IPS-18a (cell line): ENCODE results near the gene AUTS2.

Source experiments
- H3K27ac ChIP-seq: one replicate; pipeline ENCODE4 v1.5.1; 2013; ENCODE audit warnings: low read length
- H3K27me3 ChIP-seq: one replicate; pipeline ENCODE4 v1.6.1; 2013; ENCODE audit warnings: mild to moderate bottlenecking, low read length; ENCODE audit not compliant: control insufficient read depth, insufficient read depth
- H3K36me3 ChIP-seq: one replicate; pipeline ENCODE4 v1.6.1; 2013; ENCODE audit warnings: low read depth, low read length; ENCODE audit not compliant: control insufficient read depth
- H3K4me1 ChIP-seq: one replicate; pipeline ENCODE4 v1.6.1; 2013; ENCODE audit warnings: low read depth, low read length; ENCODE audit not compliant: control insufficient read depth
- H3K4me3 ChIP-seq: one replicate; pipeline ENCODE4 v1.5.1; 2013; ENCODE audit warnings: low read length
- H3K9ac ChIP-seq: one replicate; pipeline ENCODE4 v1.6.1; 2013; ENCODE audit warnings: mild to moderate bottlenecking, low read length, moderate library complexity
- H3K9me3 ChIP-seq: one replicate; pipeline ENCODE4 v1.6.1; 2013; ENCODE audit warnings: low read depth, low read length; ENCODE audit not compliant: control insufficient read depth

Gene AUTS2

GRCh38 chr7:69922026-69922803 is 323.9 kb downstream of the AUTS2 start:
- no peak overlapping the region for H3K4me3 ChIP-seq
- no peaks in the 10 kb centered on the region for H3K9me3 ChIP-seq
- no peak overlapping the region for H3K9ac ChIP-seq
- no peaks in the 10 kb centered on the region for H3K4me1 ChIP-seq
- H3K27ac ChIP-seq, result no peak overlapping the region
- H3K36me3 ChIP-seq, result no peaks in the 10 kb centered on the region
- no peaks in the 10 kb centered on the region for H3K27me3 ChIP-seq

- no peaks in the 10 kb centered on the region for H3K36me3 ChIP-seq
- no peak overlapping the region for H3K4me3 ChIP-seq
- no peak overlapping the region for H3K27ac ChIP-seq
- no peaks in the 10 kb centered on the region for H3K4me1 ChIP-seq
- H3K9me3 ChIP-seq, result no peaks in the 10 kb centered on the region
- no peaks in the 10 kb centered on the region for H3K27me3 ChIP-seq
- no peak overlapping the region for H3K9ac ChIP-seq
Measured at GRCh38 chr7:69927461-69927860, 329.2 kb downstream of the AUTS2 start.

GRCh38 chr7:69928621-69929020 is 330.3 kb downstream of the AUTS2 start:
- Histone ChIP-seq H3K4me3 (no peak overlapping the region), H3K9ac (no peak overlapping the region), H3K27me3 (no peaks in the 10 kb centered on the region)

GRCh38 chr7:69929622-69930021 is 331.3 kb downstream of the AUTS2 start:
- no peaks in the 10 kb centered on the region for H3K4me1 ChIP-seq
- no peak overlapping the region for H3K4me3 ChIP-seq
- H3K9me3 ChIP-seq, result no peaks in the 10 kb centered on the region
- H3K36me3 ChIP-seq, result no peaks in the 10 kb centered on the region
- no peak overlapping the region for H3K9ac ChIP-seq
- no peak overlapping the region for H3K27ac ChIP-seq
- no peaks in the 10 kb centered on the region for H3K27me3 ChIP-seq

More at GRCh38 chr7:69928621-69929020, 330.3 kb downstream of the AUTS2 start:
- Histone ChIP-seq H3K9me3 (no peaks in the 10 kb centered on the region), H3K4me1 (no peaks in the 10 kb centered on the region), H3K36me3 (no peaks in the 10 kb centered on the region), H3K27ac (no peak overlapping the region)

GRCh38 chr7:69932034-69932628 is 333.9 kb downstream of the AUTS2 start:
- Histone ChIP-seq H3K9ac (no peak overlapping the region), H3K4me1 (no peaks in the 10 kb centered on the region), H3K27me3 (no peaks in the 10 kb centered on the region), H3K4me3 (no peak overlapping the region), H3K9me3 (no peaks in the 10 kb centered on the region), H3K27ac (no peak overlapping the region), H3K36me3 (no peaks in the 10 kb centered on the region)

GRCh38 chr7:69934144-69934903 is 336.0 kb downstream of the AUTS2 start:
- Histone ChIP-seq H3K9me3 (no peaks in the 10 kb centered on the region), H3K4me3 (no peak overlapping the region), H3K27ac (no peak overlapping the region), H3K27me3 (no peaks in the 10 kb centered on the region), H3K4me1 (no peaks in the 10 kb centered on the region), H3K9ac (no peak overlapping the region), H3K36me3 (no peaks in the 10 kb centered on the region)

GRCh38 chr7:69935107-69935506 is 336.8 kb downstream of the AUTS2 start:
- H3K36me3 ChIP-seq, result no peaks in the 10 kb centered on the region
- H3K9ac ChIP-seq, result no peak overlapping the region
- no peaks in the 10 kb centered on the region for H3K4me1 ChIP-seq
- H3K9me3 ChIP-seq, result no peaks in the 10 kb centered on the region
- H3K27ac ChIP-seq, result no peak overlapping the region
- no peaks in the 10 kb centered on the region for H3K27me3 ChIP-seq
- no peak overlapping the region for H3K4me3 ChIP-seq

- H3K9ac ChIP-seq, result no peak overlapping the region
- H3K27ac ChIP-seq, result no peak overlapping the region
- no peaks in the 10 kb centered on the region for H3K9me3 ChIP-seq
- no peaks in the 10 kb centered on the region for H3K27me3 ChIP-seq
- no peak overlapping the region for H3K4me3 ChIP-seq
- H3K4me1 ChIP-seq, result no peaks in the 10 kb centered on the region
- no peaks in the 10 kb centered on the region for H3K36me3 ChIP-seq
Measured at GRCh38 chr7:69937097-69937496, 338.8 kb downstream of the AUTS2 start.

- no peak overlapping the region for H3K4me3 ChIP-seq
- no peak overlapping the region for H3K27ac ChIP-seq
- H3K36me3 ChIP-seq, result no peaks in the 10 kb centered on the region
- H3K9ac ChIP-seq, result no peak overlapping the region
- no peaks in the 10 kb centered on the region for H3K9me3 ChIP-seq
- H3K4me1 ChIP-seq, result no peaks in the 10 kb centered on the region
- no peaks in the 10 kb centered on the region for H3K27me3 ChIP-seq
Measured at GRCh38 chr7:69939317-69939716, 341.0 kb downstream of the AUTS2 start.

GRCh38 chr7:69941077-69941651 is 342.9 kb downstream of the AUTS2 start:
- no peaks in the 10 kb centered on the region for H3K36me3 ChIP-seq
- no peak overlapping the region for H3K4me3 ChIP-seq
- no peaks in the 10 kb centered on the region for H3K9me3 ChIP-seq
- H3K27ac ChIP-seq, result no peak overlapping the region
- peaks cover 4% of the 10 kb centered on the region for H3K4me1 ChIP-seq
- no peaks in the 10 kb centered on the region for H3K27me3 ChIP-seq
- no peak overlapping the region for H3K9ac ChIP-seq

- Histone ChIP-seq H3K27ac (no peak overlapping the region), H3K4me1 (peaks cover 4% of the 10 kb centered on the region), H3K9me3 (no peaks in the 10 kb centered on the region), H3K9ac (no peak overlapping the region), H3K36me3 (no peaks in the 10 kb centered on the region), H3K4me3 (no peak overlapping the region), H3K27me3 (no peaks in the 10 kb centered on the region)
Measured at GRCh38 chr7:69942573-69942972, 344.3 kb downstream of the AUTS2 start.
